Panc1 (cell line): ENCODE results near the gene PMP22.

Experiments used
- CTCF ChIP-seq: fragments of 450-650 bp; IDR thresholded peaks from 2 replicates; pipeline ENCODE4 v1.5.1; 2017; ENCODE audit warnings: mild to moderate bottlenecking
- POLR2AphosphoS5 ChIP-seq: IDR thresholded peaks from 2 replicates; pipeline ENCODE4 v1.6.1; 2012; ENCODE audit warnings: mild to moderate bottlenecking, low read depth, low read length, moderate library complexity
- REST ChIP-seq, 2 experiments: IDR thresholded peaks; 2 replicates each; pipeline ENCODE4 v1.6.1; 2011 to 2012; ENCODE audit warnings: low read depth in 2 of 2, control low read depth in 1 of 2, low read length in 1 of 2, mild to moderate bottlenecking in 1 of 2, moderate library complexity in 1 of 2; ENCODE audit not compliant: insufficient read depth in 1 of 2

GRCh38 chr17:15278380-15278779 is 13.3 kb upstream of the PMP22 start:
- TF ChIP-seq CTCF = no peak
- TF ChIP-seq POLR2AphosphoS5 = no peak
- no peak for TF ChIP-seq REST (IDR thresholded peaks at IDR 0.05; ENCODE audit: insufficient read depth in 1 of 2, low read depth in 2 of 2, low read length in 1 of 2)
